Gastroesophageal sphincter (tissue), 3 donors: ENCODE results near the gene ARHGAP28.

Source experiments
- CTCF ChIP-seq, 4 experiments: fragments of 200-600 bp in 2 of 4; fragments of 450-650 bp in 2 of 4; sonication (generic) in 1 of 4; IDR thresholded peaks; one replicate each; pipeline ENCODE4 v1.5.1; 2017 to 2019; ENCODE audit warnings: antibody characterized with exemption in 4 of 4, mild to moderate bottlenecking in 2 of 4, moderate library complexity in 2 of 4
- EP300 ChIP-seq: sonication (generic); formaldehyde crosslinking; IDR thresholded peaks from one replicate; pipeline ENCODE4 v1.6.1; 2017; ENCODE audit warnings: antibody characterized with exemption, mild to moderate bottlenecking
- POLR2A ChIP-seq, 2 donors: fragments of 450-650 bp; IDR thresholded peaks; one replicate each; pipeline ENCODE4 v1.6.1; 2017; ENCODE audit warnings: antibody characterized with exemption in 2 of 2, mild to moderate bottlenecking in 2 of 2, moderate library complexity in 1 of 2
- POLR2AphosphoS5 ChIP-seq: sonication (generic); formaldehyde crosslinking; IDR thresholded peaks from one replicate; pipeline ENCODE4 v1.6.1; 2017; ENCODE audit warnings: antibody characterized with exemption

GRCh38 chr18:6778459-6779247 is 49.1 kb downstream of the ARHGAP28 start:
- TF ChIP-seq CTCF (IDR thresholded peaks at IDR 0.05) (no peak), POLR2A (IDR thresholded peaks at IDR 0.05) (no peak), EP300 (no peak), POLR2AphosphoS5 (no peak)
